Hepatocyte (in vitro differentiated cells): Measurements from ENCODE around the gene RIPOR1. TPM values are rescaled to one million over a fixed set of nuclear protein-coding genes. Genes with fewer than 3 reads are reported as not detected.

ENCODE experiments used
- DNase-seq: peaks from one replicate; pipeline ENCODE4 v3.0.0-alpha.2; 2016; ENCODE audit warnings: low spot score
- H2AFZ ChIP-seq: fragments of 200-600 bp; sonication (generic); 2 replicates; pipeline ENCODE4 v1.6.0; 2016; ENCODE audit warnings: antibody characterized with exemption, mild to moderate bottlenecking
- H3K27ac ChIP-seq: fragments of 200-600 bp; sonication (generic); 2 replicates; pipeline ENCODE4 v1.5.1; 2016; ENCODE audit warnings: mild to moderate bottlenecking
- H3K27me3 ChIP-seq: fragments of 200-600 bp; sonication (generic); 2 replicates; pipeline ENCODE4 v1.6.1; 2016
- H3K36me3 ChIP-seq: fragments of 200-600 bp; sonication (generic); replicated peaks from 2 replicates; pipeline ENCODE4 v1.5.1; 2016; ENCODE audit warnings: low read depth; ENCODE audit not compliant: insufficient read depth
- H3K4me1 ChIP-seq: fragments of 200-600 bp; sonication (generic); 2 replicates; pipeline ENCODE4 v1.5.1; 2016; ENCODE audit warnings: mild to moderate bottlenecking, moderate library complexity; ENCODE audit not compliant: insufficient read depth
- H3K4me2 ChIP-seq: fragments of 200-600 bp; sonication (generic); 2 replicates; pipeline ENCODE4 v1.6.0; 2016
- H3K4me3 ChIP-seq: fragments of 200-600 bp; sonication (generic); 2 replicates; pipeline ENCODE4 v1.5.1; 2016; ENCODE audit warnings: mild to moderate bottlenecking
- H3K79me2 ChIP-seq: fragments of 200-600 bp; sonication (generic); 2 replicates; pipeline ENCODE4 v1.6.0; 2017; ENCODE audit warnings: mild to moderate bottlenecking
- H3K9me2 ChIP-seq: fragments of 200-600 bp; sonication (generic); replicated peaks from 2 replicates; pipeline ENCODE4 v1.6.0; 2017; ENCODE audit warnings: mild to moderate bottlenecking; ENCODE audit not compliant: insufficient read depth
- H3K9me3 ChIP-seq: fragments of 200-600 bp; sonication (generic); 2 replicates; pipeline ENCODE4 v1.5.1; 2016; ENCODE audit warnings: low read depth, mild to moderate bottlenecking
- H4K20me1 ChIP-seq: fragments of 200-600 bp; sonication (generic); 2 replicates; pipeline ENCODE4 v1.6.0; 2016; ENCODE audit warnings: mild to moderate bottlenecking; ENCODE audit not compliant: insufficient read depth, poor library complexity, severe bottlenecking
- EZH2 ChIP-seq: fragments of 200-600 bp; sonication (generic); IDR thresholded peaks from 2 replicates; pipeline ENCODE4 v1.6.1; 2016; ENCODE audit warnings: antibody characterized with exemption, mild to moderate bottlenecking, borderline replicate concordance
- EZH2phosphoT487 ChIP-seq: fragments of 200-600 bp; sonication (generic); IDR thresholded peaks from one replicate; pipeline ENCODE4 v1.6.1; 2018; ENCODE audit warnings: antibody characterized with exemption, mild to moderate bottlenecking, low read depth, moderate library complexity; ENCODE audit not compliant: unreplicated experiment, severe bottlenecking
- WGBS: methylation state at CpG from one replicate; pipeline ENCODE4 v1.1.6; 2016; ENCODE audit warnings: low lambda C conversion rate; ENCODE audit errors: missing lambda C conversion rate; 5-methylcytosine and 5-hydroxymethylcytosine counted together
- polyA plus RNA-seq: library from polyadenylated mRNA; unstranded; fragments of >200 nt; fragmentation: Nextera tagmentation; extraction: Ambion mirVana; gene quantifications from 2 replicates; pipeline ENCODE4 v1.2.1, GENCODE V29; 2016
- total RNA-seq: library from RNA; depleted of rRNA; stranded (reverse); fragments of >200 nt; gene quantifications from 2 replicates; pipeline ENCODE4 v1.2.3, GENCODE V29; 2014
- TF ChIP-seq, protein P1 (sequence below): fragments of 200-600 bp; sonication (generic); IDR thresholded peaks from 2 replicates; pipeline ENCODE4 v1.5.1; 2016; ENCODE audit warnings: antibody characterized with exemption, mild to moderate bottlenecking; ENCODE audit not compliant: poor library complexity

The RIPOR1 gene
- total and polyA plus RNA-seq, 2 experiments from 2014 or later, result 12.5 to 38.3 TPM

GRCh38 chr16:67517155-67517445 is 11.5 kb upstream of the RIPOR1 start:
- no peaks in the 10 kb centered on the region for H3K36me3 ChIP-seq
- H4K20me1 ChIP-seq, result no peaks in the 10 kb centered on the region
- H2AFZ ChIP-seq, result no peak overlapping the region
- H3K9me2 ChIP-seq, result no peaks in the 10 kb centered on the region
- DNase-seq, result no peak
- H3K4me1 ChIP-seq, result peaks cover 4% of the 10 kb centered on the region
- no peaks in the 10 kb centered on the region for H3K9me3 ChIP-seq
- 86% methylated on average over 3 of the region's 3 CpGs for WGBS
- TF ChIP-seq EZH2phosphoT487 (no peak), EZH2 (no peak)
- TF ChIP-seq, protein P1, sequence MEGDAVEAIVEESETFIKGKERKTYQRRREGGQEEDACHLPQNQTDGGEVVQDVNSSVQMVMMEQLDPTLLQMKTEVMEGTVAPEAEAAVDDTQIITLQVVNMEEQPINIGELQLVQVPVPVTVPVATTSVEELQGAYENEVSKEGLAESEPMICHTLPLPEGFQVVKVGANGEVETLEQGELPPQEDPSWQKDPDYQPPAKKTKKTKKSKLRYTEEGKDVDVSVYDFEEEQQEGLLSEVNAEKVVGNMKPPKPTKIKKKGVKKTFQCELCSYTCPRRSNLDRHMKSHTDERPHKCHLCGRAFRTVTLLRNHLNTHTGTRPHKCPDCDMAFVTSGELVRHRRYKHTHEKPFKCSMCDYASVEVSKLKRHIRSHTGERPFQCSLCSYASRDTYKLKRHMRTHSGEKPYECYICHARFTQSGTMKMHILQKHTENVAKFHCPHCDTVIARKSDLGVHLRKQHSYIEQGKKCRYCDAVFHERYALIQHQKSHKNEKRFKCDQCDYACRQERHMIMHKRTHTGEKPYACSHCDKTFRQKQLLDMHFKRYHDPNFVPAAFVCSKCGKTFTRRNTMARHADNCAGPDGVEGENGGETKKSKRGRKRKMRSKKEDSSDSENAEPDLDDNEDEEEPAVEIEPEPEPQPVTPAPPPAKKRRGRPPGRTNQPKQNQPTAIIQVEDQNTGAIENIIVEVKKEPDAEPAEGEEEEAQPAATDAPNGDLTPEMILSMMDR, result no peak
- no peak overlapping the region for H3K4me3 ChIP-seq
- no peaks in the 10 kb centered on the region for H3K27me3 ChIP-seq
- H3K79me2 ChIP-seq, result no peaks in the 10 kb centered on the region
- no peak overlapping the region for H3K27ac ChIP-seq
- no peak overlapping the region for H3K4me2 ChIP-seq

GRCh38 chr16:67517661-67518423 is 10.8 kb upstream of the RIPOR1 start:
- Histone ChIP-seq H3K79me2 (no peaks in the 10 kb centered on the region), H3K9me3 (no peaks in the 10 kb centered on the region), H4K20me1 (no peaks in the 10 kb centered on the region), H3K4me2 (no peak overlapping the region), H3K27me3 (no peaks in the 10 kb centered on the region), H2AFZ (no peak overlapping the region), H3K4me1 (peaks cover 4% of the 10 kb centered on the region), H3K27ac (no peak overlapping the region), H3K4me3 (no peak overlapping the region), H3K36me3 (no peaks in the 10 kb centered on the region), H3K9me2 (no peaks in the 10 kb centered on the region)
- no peak for DNase-seq
- WGBS, result 67% methylated on average over 11 of the region's 11 CpGs
- TF ChIP-seq, protein P1, result no peak
- no peak for TF ChIP-seq EZH2phosphoT487
- no peak for TF ChIP-seq EZH2

- no peak overlapping the region for H3K27ac ChIP-seq
- H3K27me3 ChIP-seq, result no peaks in the 10 kb centered on the region
- TF ChIP-seq EZH2 (no peak), EZH2phosphoT487 (no peak)
- TF ChIP-seq, protein P1, result no peak
- 93% methylated on average over 8 of the region's 8 CpGs for WGBS
- no peaks in the 10 kb centered on the region for H4K20me1 ChIP-seq
- DNase-seq, result no peak
- H3K9me3 ChIP-seq, result no peaks in the 10 kb centered on the region
- H3K4me2 ChIP-seq, result no peak overlapping the region
- H3K4me3 ChIP-seq, result no peak overlapping the region
- no peaks in the 10 kb centered on the region for H3K9me2 ChIP-seq
- H3K4me1 ChIP-seq, result peaks cover 4% of the 10 kb centered on the region
- no peak overlapping the region for H2AFZ ChIP-seq
- no peaks in the 10 kb centered on the region for H3K79me2 ChIP-seq
- no peaks in the 10 kb centered on the region for H3K36me3 ChIP-seq
Observed at GRCh38 chr16:67518676-67519075, 10.0 kb upstream of the RIPOR1 start.
